Activated naive CD4-positive, alpha-beta T cell treated with anti-CD3 and anti-CD28 coated beads for 36 hours (primary cell): Measurements from ENCODE around the gene PNPLA5. TPM values are rescaled to one million over a fixed set of nuclear protein-coding genes. Genes with fewer than 3 reads are reported as not detected.

ENCODE experiments used
- total RNA-seq, 2 experiments: library from RNA; stranded (reverse); gene quantifications; one replicate each; pipeline ENCODE4 v1.2.3, GENCODE V29; 2021

PNPLA5 gene
- total RNA-seq, 2 experiments from 2014 or later, result not detected

Other genes starting within 250 kb of the PNPLA5 start
- gene EFCAB6, start 79.7 kb downstream of the PNPLA5 start, total RNA-seq, result under 1 TPM; 0.15 to 0.21 TPM
- not detected for gene SULT4A1, start 29.5 kb downstream of the PNPLA5 start, total RNA-seq
- under 1 TPM; 0.29 to 0.77 TPM for gene PNPLA3, start 31.8 kb upstream of the PNPLA5 start, total RNA-seq
- gene SAMM50, start 63.4 kb upstream of the PNPLA5 start, total RNA-seq, result 10 to 100 TPM; 35.9 to 37.8 TPM
- 10 to 100 TPM; 37.2 to 37.6 TPM for gene PARVB, start 132.3 kb upstream of the PNPLA5 start, total RNA-seq